Esophagus (tissue), 2 donors: ENCODE results near the gene GPR65. TPM values are rescaled to one million over a fixed set of nuclear protein-coding genes. Genes with fewer than 3 reads are reported as not detected.

Experiments
- H3K27ac ChIP-seq, 2 donors: one replicate each; pipeline ENCODE4 v1.5.1; 2013; ENCODE audit warnings: low read depth in 2 of 2, mild to moderate bottlenecking in 2 of 2, inconsistent platforms in 1 of 2, low read length in 1 of 2, moderate library complexity in 1 of 2
- H3K27me3 ChIP-seq, 2 donors: one replicate each; pipeline ENCODE4 v1.6.1; 2013; ENCODE audit warnings: low read length in 2 of 2, control low read depth in 1 of 2, mild to moderate bottlenecking in 1 of 2; ENCODE audit not compliant: insufficient read depth in 2 of 2, control insufficient read depth in 1 of 2
- H3K36me3 ChIP-seq, 2 donors: one replicate each; pipeline ENCODE4 v1.6.1; 2013; ENCODE audit warnings: low read length in 1 of 2; ENCODE audit not compliant: control insufficient read depth in 2 of 2, insufficient read depth in 2 of 2
- H3K4me1 ChIP-seq, 2 donors: one replicate each; pipeline ENCODE4 v1.6.1; 2013; ENCODE audit warnings: low read length in 1 of 2; ENCODE audit not compliant: control insufficient read depth in 2 of 2, insufficient read depth in 2 of 2
- H3K4me3 ChIP-seq, 2 donors: one replicate each; pipeline ENCODE4 v1.5.1; 2013; ENCODE audit warnings: low read length in 2 of 2, mild to moderate bottlenecking in 2 of 2, low read depth in 1 of 2, moderate library complexity in 1 of 2
- H3K9me3 ChIP-seq, 2 donors: one replicate each; pipeline ENCODE4 v1.6.1; 2013; ENCODE audit warnings: mild to moderate bottlenecking in 2 of 2, low read depth in 1 of 2, low read length in 1 of 2, moderate library complexity in 1 of 2; ENCODE audit not compliant: control insufficient read depth in 2 of 2, insufficient read depth in 1 of 2
- WGBS, 2 donors: extraction: QIAGEN DNeasy Blood & Tissue Kit; methylation state at CpG; one replicate each; pipeline ENCODE4 v1.1.7; 2013; 5-methylcytosine and 5-hydroxymethylcytosine counted together
- polyA plus RNA-seq, 2 donors: library from polyadenylated mRNA; stranded (reverse); fragments of 200-250 nt; gene quantifications; one replicate each; pipeline ENCODE4 v1.2.3, GENCODE V29; 2013
- donor health status: healthy with polysubstance abuse.
- donor health status: Bipolar disorder and iron deficiency.

The GPR65 gene
- polyA plus RNA-seq, 2 donors, result 0.22 to 0.25 TPM

DNA sequence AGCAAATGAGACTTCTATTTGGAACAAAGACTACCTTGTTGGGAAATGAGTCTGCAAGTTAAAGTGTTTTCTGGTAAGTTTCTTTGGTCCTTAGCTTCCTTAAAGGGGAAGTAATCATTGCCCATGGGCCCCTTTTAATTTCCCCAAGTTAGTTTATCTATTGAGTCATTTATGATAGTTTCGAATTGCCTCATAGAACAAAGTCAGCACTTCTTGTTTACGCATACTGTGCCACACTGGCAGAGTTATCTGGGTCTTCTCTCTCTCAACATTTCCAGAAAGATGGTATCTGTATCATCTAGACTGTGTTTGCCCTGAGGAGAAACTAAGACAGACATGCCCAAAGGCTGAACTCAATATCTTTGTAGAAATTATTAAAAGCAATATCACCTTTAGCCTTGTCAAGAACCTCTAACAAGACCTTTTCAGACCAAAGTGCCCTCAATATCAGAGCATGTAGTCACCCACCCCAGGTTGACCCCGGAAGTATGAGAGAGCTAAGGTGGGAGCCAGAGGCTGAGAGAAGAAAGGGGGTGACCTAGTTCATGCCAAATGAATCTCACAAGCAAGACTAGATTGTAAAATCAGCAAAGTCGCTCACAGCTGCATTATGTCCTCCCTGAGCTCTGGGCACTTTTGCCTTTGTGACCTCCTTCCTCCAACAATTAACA, 40.0 kb downstream of the GPR65 start:
- no peaks in the 10 kb centered on the region for H3K27me3 ChIP-seq
- no peaks in the 10 kb centered on the region for H3K36me3 ChIP-seq
- 59 to 72% methylated on average over 4 of the region's 4 CpGs for WGBS, 2 donors
- H3K27ac ChIP-seq, result no peak overlapping the region
- H3K4me1 ChIP-seq, result peaks cover 0 to 6% of the 10 kb centered on the region in 2 donors
- no peak overlapping the region for H3K4me3 ChIP-seq
- peaks cover 0 to 4% of the 10 kb centered on the region in 2 donors for H3K9me3 ChIP-seq

- Histone ChIP-seq H3K9me3 (peaks cover 0 to 4% of the 10 kb centered on the region in 2 donors), H3K4me1 (peaks cover 0 to 6% of the 10 kb centered on the region in 2 donors), H3K36me3 (no peaks in the 10 kb centered on the region), H3K27ac (no peak overlapping the region), H3K4me3 (no peak overlapping the region), H3K27me3 (no peaks in the 10 kb centered on the region)
- WGBS, 2 donors, result 78 to 80% methylated on average over 3 of the region's 3 CpGs
Observed at GRCh38 chr14:88045705-88046104, 40.8 kb downstream of the GPR65 start.

DNA sequence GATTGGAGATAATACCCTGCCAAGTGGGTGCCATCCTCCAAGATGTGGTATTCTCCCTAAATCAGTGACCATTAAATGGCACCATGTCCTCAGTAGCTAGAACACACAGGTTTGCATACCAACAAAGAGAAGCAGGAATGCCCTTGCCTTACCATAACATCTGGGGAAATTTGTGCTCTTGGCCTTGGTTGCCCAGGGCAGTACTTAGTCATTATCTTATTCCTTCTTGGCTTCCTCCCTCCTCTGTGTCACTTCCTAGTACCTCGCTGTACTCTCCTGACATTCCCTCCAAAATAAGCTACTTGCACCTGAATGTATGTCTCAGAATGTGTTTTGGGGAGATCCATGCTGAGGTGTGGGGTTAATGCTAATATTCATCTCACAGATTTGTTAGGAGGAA, 43.4 kb downstream of the GPR65 start:
- Histone ChIP-seq H3K9me3 (no peaks in the 10 kb centered on the region), H3K4me3 (no peak overlapping the region), H3K27me3 (no peaks in the 10 kb centered on the region), H3K27ac (no peak overlapping the region), H3K36me3 (no peaks in the 10 kb centered on the region), H3K4me1 (peaks cover 0 to 6% of the 10 kb centered on the region in 2 donors)
- 75 to 78% methylated on average over 1 of the region's 1 CpG for WGBS, 2 donors

- Histone ChIP-seq H3K27ac (no peak overlapping the region), H3K9me3 (no peaks in the 10 kb centered on the region), H3K36me3 (no peaks in the 10 kb centered on the region), H3K4me1 (peaks cover 0 to 6% of the 10 kb centered on the region in 2 donors), H3K27me3 (no peaks in the 10 kb centered on the region), H3K4me3 (no peak overlapping the region)
- WGBS, 2 donors, result 68 to 83% methylated on average over 1 of the region's 1 CpG
Observed at GRCh38 chr14:88049266-88049665, 44.3 kb downstream of the GPR65 start.

DNA sequence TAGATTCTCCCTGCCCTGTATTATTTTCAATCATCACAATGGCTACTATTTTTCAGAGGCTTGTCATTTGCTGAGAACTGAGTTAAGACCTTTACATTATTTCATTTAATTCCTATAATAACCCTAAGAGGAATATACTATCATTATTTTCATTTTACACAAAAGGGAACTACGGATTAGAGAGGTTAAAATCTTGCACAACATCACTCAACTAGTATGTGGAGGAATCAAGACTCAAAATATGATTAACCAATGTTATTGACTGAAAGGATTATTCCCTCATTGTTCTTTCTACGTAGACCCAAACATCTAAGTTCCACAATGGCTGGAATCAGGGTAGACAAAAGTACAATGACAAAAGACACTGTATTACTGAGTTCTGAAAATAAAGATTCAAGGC, 45.0 kb downstream of the GPR65 start:
- WGBS, 2 donors, result 38 to 42% methylated on average over 2 of the region's 2 CpGs
- H3K4me1 ChIP-seq, result peaks cover 0 to 6% of the 10 kb centered on the region in 2 donors
- H3K9me3 ChIP-seq, result no peaks in the 10 kb centered on the region
- no peaks in the 10 kb centered on the region for H3K36me3 ChIP-seq
- no peak overlapping the region for H3K4me3 ChIP-seq
- no peak overlapping the region for H3K27ac ChIP-seq
- no peaks in the 10 kb centered on the region for H3K27me3 ChIP-seq

DNA sequence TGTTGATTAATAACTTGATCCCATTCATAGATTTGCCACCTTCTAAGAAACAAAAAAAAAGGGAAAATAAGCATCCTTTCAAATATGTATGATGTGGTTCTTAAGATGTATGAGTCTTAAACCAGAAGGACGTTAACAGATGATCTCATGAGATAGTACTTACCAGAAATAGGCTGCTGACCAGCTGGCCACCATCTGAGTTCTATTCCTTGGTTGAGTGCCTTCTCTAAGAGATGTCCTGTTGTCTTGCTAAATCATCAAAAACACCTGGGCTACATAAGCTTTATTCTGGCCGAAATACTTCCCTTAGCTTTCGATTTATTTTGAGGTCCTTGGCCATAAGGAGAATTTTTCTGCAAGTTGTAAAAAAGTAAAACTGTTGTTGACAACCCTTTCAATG, 55.6 kb downstream of the GPR65 start:
- Histone ChIP-seq H3K27me3 (no peaks in the 10 kb centered on the region), H3K4me3 (no peak overlapping the region), H3K36me3 (no peaks in the 10 kb centered on the region), H3K9me3 (no peaks in the 10 kb centered on the region), H3K4me1 (no peaks in the 10 kb centered on the region), H3K27ac (no peak overlapping the region)
- 76 to 78% methylated on average over 3 of the region's 3 CpGs for WGBS, 2 donors

DNA sequence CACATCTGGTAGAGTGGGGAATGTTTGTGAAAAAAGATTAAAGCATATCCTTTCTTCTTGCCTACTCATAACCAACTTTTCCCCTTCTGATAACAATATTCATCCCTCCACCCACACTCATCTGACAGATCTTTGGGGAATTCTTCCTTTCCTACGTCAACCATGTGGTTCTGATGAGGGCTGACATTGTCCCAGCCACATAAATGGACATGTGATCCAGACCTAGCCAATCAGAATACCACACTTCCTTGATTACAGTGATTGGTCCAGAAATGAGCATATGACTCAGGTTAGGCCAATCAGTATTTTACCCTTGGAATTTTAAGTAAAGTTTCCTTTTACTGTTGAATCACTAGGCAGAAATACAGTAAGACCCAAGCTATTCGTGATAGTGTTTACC, 58.9 kb downstream of the GPR65 start:
- Histone ChIP-seq H3K36me3 (no peaks in the 10 kb centered on the region), H3K4me3 (no peak overlapping the region), H3K27me3 (no peaks in the 10 kb centered on the region), H3K4me1 (no peaks in the 10 kb centered on the region), H3K27ac (no peak overlapping the region), H3K9me3 (no peaks in the 10 kb centered on the region)
- 67 to 73% methylated on average over 2 of the region's 2 CpGs for WGBS, 2 donors

Other genes with a start within 250 kb of the GPR65 start
- 1 to 10 TPM; 2.6 to 2.8 TPM for gene GALC, start 12.0 kb upstream of the GPR65 start, polyA plus RNA-seq